ENCODE data around the gene ADCY9.

DNA sequence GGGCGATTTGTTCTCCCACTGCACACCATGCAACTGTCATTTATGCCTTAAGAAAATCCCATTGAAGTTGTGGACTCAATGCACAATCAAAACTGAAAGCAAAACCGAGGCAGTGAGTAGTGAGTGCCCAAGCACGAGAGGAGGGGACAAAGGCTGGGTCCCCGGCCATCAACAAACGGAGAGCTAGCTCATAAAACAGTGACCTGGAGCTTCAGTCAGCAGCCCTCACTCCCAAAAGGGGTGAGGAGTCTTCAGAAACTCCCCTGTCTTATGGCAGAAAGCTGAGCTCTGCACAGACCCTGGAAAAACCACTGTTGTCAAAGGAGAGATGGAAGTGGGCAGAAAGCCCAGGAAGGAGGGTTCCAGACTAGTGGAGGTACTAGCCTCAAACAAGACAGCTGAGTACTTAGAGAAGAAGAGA lies 96.9 kb downstream of the ADCY9 start:
- TF ChIP-seq EZH2 (IDR thresholded peaks at IDR 0.05; ENCODE audit: borderline replicate concordance, low read depth, low read length, poor library complexity, severe bottlenecking): no peak
- TF ChIP-seq CTCF (conservative IDR thresholded peaks at IDR 0.05; ENCODE audit: low read depth, low read length): no peak

All from A673 (cell line).